ENCODE results near the gene KCNJ16.

Gene KCNJ16

DNA sequence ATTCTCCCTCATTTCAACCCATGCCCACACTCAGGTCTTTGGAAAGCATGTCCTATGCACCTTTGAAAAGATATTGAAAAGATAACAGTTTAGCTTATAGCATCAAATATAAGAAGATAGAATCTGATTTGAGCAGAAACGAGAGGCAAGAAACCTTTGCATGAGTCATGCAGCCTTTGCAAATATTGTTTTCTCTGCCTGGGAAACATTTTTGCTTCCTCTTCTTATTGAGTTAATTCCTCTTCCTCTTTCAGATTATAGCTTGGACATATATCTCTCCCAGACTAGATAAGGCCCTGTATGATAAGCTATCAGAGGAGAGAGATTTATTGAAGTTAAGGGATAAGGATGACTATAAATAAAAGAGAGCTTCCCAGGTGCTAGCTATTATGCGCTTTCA is 48.2 kb downstream of the KCNJ16 start:
- DNase-seq (ENCODE audit: extremely low read depth in 1 of 2, low read depth in 1 of 2), result no peak

DNA sequence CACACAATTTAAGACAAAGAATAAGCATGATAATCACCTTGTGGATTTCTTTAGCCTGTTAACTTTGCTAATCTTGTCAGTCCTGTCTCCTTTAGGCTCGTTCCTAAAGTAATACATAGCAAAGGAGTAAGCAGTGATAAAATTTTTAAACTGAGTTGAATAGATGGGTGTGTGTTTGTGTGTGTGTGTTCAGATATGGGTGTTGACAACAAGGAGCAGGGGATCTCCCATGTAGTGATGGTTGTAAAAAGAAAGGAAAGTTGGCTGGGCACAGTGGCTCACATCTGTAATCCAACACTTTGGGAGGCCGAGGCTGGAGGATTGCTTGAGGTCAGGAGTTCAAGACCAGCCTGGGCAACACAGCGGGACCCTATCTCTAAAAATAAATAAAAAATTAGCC is 49.7 kb downstream of the KCNJ16 start:
- no peak for DNase-seq (ENCODE audit: extremely low read depth in 1 of 2, low read depth in 1 of 2)

DNA sequence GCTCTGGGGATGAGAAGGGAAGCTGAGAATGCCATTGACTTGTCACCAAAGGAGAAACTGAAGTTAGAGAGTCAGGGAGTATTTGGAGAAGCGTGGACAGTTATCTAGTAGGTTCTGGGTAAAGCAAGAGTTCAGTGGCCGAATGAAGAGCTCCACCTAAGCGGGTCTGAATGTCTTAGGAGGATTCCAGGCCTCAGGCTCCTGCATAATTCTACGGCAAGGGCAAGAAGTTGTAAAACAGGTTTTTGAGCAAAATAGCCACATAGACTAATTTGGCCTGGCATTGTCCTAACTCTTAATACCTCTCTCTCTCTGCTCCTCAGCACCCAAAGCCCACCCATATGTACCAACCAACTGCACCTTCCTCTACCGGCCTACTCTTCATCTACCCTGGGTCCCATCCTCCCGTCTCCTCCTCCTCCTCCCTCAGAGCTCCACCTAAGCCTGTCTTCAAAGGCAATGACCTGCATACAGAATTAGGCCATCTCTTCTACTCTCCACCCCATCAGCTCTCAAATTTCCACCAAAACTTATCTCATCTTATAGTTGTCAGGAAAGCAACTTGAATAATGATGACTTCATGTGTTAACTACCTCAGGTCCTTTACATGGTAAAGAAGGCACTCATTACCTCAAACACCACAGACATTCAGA is 52.3 kb downstream of the KCNJ16 start:
- DNase-seq (ENCODE audit: extremely low read depth in 1 of 2, low read depth in 1 of 2), result no peak

DNA sequence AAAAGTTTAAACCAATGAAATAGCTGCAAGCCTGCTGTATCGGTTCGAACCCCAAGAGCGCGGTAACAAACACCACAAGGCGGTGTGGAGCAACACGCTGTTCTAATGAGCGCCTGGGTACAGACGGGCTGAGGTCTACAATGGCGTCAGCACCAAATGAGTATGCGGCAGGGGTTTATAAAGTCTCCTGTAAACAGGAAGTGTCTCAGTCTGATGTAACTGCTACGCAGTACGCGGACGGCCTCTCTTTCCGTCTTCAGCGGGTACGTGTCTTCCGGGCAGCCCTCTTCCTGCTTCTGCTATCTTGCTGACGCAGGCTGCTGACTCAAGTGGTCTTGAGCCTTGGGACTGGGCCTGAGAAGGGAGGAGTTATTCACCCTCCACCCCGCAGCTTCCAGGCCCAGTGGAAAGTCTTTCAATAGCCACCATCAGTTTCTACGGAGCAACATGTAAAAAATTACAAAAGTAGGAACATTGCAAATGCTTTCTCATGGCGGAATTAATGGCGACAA is 53.8 kb downstream of the KCNJ16 start:
- DNase-seq (ENCODE audit: extremely low read depth in 1 of 2, low read depth in 1 of 2), result no peak

DNA sequence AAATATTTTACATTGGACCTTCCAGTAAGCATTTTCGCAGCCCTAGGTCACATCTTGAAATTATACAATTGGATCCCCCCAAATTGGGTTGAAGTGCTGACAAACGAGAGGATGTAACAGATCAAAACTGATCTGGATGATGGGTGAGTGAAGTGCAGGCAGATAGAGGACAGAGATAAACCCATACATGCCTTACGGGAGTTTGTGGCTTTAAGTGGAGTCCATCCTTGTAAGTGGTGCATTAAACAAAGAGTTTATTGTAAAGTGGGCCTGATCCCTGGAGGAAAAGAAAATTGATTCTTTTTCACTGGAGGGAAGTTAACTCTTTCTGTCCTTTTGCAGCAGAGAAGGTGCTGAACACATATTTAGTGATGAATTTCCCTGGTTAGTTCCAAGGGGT is 55.3 kb downstream of the KCNJ16 start:
- DNase-seq (ENCODE audit: extremely low read depth in 1 of 2, low read depth in 1 of 2), result no peak

DNA sequence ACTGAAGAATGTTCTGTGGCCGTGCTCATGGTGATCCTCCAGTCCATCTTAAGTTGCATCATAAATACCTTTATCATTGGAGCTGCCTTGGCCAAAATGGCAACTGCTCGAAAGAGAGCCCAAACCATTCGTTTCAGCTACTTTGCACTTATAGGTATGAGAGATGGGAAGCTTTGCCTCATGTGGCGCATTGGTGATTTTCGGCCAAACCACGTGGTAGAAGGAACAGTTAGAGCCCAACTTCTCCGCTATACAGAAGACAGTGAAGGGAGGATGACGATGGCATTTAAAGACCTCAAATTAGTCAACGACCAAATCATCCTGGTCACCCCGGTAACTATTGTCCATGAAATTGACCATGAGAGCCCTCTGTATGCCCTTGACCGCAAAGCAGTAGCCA is 57.5 kb downstream of the KCNJ16 start:
- DNase-seq (ENCODE audit: extremely low read depth in 1 of 2, low read depth in 1 of 2), result no peak

DNA sequence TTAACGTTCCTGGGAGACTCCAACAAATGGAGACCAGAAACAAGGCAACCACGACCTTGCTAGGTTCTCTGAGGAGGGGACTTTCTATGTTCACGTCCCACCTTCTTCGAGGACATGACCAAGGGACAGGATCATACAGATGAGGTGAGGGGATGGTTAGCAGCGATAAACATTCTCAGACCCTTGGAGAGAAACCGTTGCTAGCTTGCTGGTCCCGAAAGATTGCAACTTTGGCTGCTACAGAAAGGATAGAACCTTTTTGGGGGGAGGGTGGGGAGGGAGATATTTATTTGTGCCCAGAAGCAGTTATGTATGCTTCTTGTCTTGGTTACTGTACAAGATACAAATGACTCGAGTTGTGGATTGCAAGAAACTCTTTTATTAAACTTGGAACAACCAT is 59.0 kb downstream of the KCNJ16 start:
- no peak for DNase-seq (ENCODE audit: extremely low read depth in 1 of 2, low read depth in 1 of 2)

DNA sequence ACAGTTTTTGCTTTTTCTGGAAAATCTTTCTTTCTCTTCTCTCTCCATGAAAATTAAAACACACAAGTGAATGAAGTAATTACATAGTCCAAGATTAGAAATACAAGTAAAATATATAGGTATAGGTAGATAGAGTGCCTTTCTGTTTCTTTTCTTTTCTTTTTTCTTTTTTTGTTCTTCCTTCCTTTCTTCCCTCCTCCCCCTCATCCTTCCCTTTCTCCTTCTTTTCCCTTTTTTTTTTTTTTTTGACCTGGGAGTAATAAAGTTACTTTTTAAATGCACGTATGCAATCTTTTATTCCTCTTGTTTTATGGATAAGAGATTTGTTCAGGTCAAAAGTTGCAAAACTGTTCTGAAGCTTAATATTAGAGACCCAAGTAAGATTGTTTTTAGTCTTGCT is 59.8 kb downstream of the KCNJ16 start:
- no peak for DNase-seq (ENCODE audit: extremely low read depth in 1 of 2, low read depth in 1 of 2)

DNA sequence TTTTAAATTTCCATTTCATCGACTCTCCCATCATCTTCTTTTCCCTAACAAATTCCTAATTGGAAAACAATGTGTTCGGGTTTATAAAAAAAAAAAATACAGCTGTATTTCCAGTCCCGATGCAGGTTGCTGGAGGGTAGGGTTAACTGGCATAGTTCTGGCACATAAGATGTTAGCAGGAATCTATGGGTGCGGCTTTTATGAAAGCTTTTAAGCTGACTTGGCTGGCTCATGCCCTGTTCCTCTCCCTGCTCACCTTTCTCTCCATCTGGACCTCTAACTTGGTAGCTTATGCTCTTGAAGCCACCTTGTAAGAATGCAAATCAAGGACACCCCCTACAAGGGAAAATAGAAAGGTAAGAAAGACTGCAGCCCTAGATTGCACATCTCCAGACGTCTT is 61.1 kb downstream of the KCNJ16 start:
- DNase-seq (ENCODE audit: extremely low read depth in 1 of 2, low read depth in 1 of 2), result no peak

DNA sequence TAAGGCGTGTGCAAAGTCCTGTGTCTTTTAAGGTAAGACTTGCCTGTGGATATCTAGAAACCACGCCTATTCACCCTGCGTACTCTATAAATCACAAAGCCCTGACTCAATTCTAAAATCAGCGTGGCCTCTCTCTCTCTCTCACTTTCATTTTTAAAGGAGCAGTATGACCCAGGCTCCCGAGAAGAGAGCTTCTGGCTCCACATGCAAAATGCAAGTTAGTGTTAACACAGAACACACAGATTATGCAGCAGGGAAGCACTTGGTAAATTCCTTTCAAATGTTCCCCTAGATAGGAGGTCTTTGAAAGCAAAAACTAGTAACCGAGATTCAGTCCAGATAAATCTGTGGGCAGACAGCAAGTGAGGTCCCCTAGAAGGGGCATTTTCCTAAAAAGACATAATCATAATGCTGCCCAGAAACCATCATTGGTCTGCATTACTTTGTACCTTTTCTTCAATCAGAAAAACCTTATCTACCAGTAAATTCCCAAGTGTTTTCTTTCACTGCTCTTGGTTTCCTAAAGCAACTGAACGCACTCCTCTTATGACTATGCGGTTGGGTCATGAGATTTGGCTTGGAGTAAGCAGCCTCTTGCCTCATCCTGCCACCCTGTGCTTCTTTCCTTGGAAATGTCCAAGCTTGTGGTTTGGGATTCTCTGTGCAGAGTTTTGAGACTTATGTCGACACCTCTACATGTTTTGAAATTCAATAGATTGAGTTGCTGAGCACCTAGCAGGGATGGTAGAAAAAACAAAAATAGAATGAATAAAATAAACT is 62.6 kb downstream of the KCNJ16 start:
- DNase-seq (ENCODE audit: extremely low read depth in 1 of 2, low read depth in 1 of 2), result peak in 1 of 2 donors; percentile 19

DNA sequence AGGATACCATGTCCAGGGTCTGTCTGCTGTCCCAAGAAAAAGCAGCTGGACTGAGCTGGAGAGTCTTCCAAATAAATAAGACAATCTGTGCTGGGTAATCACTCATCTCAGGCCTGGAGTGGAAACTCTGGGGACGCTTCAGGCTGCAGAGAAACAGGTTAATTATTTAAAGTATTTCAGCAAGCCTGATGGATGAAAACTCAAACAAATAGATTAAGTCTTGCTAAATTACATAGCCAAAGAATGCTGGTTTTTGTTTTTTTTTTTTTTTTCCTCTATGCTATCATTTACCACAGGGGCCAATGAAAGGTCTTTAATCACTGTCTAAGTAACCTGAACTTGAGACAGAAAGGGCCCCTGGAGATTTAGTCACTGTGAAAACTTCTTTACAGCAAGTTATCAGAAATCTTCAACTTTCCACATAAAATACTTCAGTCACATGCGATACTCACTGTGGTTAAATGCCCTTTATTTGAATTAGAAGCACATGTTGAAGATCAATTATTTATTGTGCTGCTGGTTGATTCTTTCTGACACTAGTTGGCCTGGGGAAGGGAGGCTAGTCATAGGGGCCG is 63.4 kb downstream of the KCNJ16 start:
- DNase-seq (ENCODE audit: extremely low read depth in 1 of 2, low read depth in 1 of 2), result no peak

DNA sequence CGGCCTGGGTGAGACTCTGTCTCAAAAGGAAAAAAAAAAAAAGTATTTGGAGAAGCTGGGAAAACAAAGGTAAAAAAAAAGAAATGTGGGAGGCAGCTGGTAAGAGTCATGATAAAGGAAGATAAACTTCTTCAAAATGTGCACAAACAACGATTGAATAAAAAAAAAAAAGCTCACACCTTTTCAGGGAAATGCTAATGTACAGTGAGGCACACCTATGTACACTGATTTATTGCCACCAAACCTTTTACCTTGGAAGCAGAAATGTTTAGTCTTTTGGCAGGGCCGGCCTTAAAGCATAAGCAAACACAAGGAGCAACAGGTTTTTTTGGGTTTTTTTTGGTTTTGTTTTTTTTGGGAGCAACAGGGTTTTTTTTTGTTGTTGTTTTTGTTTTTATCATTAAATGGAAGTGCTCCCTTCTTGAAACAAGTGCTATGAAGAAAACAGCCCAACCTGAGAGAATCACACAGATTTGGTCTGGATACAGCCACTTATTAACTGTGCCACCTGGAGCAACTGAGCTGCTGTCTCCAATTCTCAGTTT is 64.5 kb downstream of the KCNJ16 start:
- no peak for DNase-seq (ENCODE audit: extremely low read depth in 1 of 2, low read depth in 1 of 2)

DNA sequence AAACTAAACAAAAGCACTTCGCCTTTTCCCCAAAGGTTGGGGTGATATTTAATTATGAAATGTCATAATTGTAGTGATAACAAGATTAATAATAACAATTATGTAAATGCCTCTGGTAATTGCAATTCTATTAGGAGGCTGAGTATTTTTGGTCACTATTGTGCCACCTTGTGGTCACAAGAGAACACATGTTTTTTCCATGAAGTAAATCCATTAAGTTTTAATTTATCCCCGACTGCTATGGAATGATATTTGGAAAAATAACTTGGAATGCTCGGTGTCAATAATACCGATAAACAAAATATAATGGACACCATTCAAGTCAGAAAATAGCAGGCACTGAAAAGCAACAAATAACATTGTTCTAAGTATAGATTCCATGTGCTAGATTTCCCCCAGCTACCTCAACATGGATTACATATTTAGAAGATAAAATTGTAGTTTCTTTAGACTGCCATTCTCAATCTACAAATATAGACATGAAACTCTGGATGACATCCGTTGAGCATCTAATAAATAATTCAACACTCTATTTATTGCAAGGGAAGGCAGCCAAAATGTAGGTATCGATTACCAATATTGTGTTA is 69.3 kb downstream of the KCNJ16 start:
- no peak for DNase-seq (ENCODE audit: extremely low read depth in 1 of 2, low read depth in 1 of 2)

DNA sequence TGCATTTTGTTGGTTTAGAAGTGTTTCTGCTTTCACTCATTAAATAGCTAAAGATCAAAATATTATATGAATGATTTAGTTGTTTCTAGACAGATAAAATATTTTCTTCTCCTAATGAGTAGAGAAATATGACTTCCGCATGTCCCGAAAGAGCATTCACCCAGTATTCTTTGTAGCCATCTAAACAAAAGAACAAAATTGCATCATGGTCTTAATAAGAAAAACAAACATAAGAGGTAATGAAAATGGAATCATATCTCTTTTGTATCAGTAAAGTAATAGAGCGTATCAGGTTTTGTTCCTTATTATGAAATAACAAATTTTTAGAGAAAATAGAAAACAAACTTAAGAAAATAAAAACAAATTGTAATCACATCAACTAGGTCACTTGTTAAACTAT is 78.2 kb downstream of the KCNJ16 start:
- DNase-seq (ENCODE audit: extremely low read depth in 1 of 2, low read depth in 1 of 2), result no peak

DNA sequence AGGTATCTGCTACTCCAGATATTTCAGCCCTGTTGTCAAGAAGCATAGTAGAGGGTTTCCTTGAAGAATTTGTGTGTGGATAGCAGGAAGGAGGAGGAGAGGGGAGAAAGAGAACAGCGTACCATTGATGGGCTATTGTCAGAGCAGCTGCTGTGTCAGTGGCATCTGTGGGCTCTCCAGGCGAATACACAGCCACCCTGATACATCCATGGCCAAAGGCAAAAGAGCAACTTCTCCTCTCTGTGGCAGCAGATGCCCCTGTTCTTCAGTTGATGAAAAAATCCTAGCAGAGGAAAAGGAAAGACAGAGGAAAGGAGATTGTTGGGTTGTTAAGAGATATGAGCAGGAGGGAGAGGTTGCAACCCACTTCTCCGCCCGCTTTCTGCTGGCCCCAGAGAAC is 82.1 kb downstream of the KCNJ16 start:
- DNase-seq (ENCODE audit: extremely low read depth in 1 of 2, low read depth in 1 of 2), result no peak

DNA sequence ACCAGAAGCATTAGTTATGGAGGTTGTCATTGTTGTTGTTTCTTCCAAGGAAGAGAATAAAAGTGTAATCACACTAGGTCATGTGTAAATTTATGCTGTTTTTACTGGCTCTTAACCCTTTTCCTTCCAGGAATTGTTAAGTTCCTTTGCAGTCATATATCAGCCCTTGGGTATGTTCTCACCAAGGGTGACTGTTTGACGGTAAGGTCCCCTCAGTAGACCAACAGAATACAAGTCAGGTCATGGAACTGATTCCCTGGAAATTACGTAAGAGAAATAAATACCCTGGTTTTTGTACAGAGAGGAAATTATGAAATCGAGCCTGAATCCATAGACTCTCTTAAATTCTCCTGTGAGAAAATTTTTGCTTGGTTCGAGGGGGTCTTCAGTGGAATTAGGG is 83.2 kb downstream of the KCNJ16 start:
- no peak for DNase-seq (ENCODE audit: extremely low read depth in 1 of 2, low read depth in 1 of 2)

DNA sequence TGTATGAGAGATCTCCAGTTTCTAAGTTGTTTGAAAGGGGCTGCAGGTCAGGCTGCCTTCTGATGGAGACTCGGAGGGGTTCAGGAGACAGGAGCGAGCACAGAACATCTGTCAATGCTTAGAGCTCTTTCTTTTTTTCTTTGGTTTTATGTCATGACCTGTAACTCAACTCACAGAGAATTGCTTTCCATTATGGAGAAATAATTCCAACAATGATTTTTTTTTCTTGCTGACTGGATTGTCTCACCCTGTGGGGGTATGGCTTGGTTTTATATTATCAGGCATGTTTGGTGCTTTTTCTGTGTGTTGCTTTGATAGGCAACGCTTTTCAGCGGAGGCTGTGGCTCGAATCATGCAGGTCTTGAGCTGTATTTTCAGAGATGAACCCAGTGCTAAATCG is 83.6 kb downstream of the KCNJ16 start:
- DNase-seq (ENCODE audit: extremely low read depth in 1 of 2, low read depth in 1 of 2), result no peak

DNA sequence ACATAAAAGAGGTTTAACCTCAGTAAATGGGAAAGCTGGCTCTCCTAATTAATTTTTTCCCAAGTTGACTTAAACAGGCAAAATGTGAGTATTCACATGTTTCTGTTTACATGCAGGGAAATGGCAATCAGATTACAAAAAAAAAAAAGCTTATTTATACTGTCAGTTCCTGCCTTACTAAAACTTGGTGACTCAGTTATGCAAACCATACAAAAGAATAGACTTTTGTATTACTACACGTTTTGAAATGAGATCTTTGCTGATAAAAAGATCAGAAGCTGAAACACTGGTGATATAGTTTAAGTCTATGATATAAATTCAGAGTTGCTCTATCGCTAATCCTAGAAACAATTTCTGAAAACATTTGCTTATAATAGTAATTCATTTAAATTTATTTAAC is 85.0 kb downstream of the KCNJ16 start:
- DNase-seq (ENCODE audit: extremely low read depth in 1 of 2, low read depth in 1 of 2), result no peak

DNA sequence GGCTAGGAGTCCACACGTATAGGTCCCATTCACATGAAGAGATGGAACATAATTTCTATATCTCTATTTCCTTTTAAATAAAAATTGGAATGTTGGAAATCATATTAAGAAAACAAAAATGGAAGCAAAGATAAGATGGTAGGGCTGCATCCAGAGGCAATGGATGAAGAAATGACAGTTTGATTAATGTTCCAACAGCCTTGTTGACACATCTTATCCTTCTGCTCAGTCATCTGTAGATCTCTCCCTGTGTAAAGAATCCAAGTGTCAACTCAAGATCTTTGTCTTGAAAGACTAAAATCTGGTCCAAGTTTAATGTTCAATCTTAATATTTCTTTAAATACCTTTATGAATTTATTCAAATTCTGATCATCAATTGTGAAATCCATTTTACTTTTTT is 86.5 kb downstream of the KCNJ16 start:
- no peak for DNase-seq (ENCODE audit: extremely low read depth in 1 of 2, low read depth in 1 of 2)

DNA sequence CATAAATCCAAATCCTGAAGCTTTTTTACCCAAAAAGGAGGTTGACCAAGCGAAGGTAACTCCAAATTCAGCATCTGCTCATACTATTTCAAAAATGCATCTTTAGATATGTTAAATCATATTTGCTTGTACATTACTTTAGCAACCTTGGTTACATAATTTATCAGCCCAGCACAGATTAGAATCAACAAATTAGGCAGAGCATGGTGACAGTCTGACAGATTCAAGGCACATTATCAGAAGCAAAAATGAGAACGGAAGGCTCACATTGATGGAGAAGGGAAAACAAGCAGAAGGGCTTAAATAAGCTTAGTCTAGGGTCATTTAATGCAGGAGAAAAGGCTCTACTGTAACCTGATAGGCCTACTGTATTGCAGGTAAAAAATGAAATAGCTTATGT is 90.4 kb downstream of the KCNJ16 start:
- DNase-seq (ENCODE audit: extremely low read depth in 1 of 2, low read depth in 1 of 2), result no peak

DNA sequence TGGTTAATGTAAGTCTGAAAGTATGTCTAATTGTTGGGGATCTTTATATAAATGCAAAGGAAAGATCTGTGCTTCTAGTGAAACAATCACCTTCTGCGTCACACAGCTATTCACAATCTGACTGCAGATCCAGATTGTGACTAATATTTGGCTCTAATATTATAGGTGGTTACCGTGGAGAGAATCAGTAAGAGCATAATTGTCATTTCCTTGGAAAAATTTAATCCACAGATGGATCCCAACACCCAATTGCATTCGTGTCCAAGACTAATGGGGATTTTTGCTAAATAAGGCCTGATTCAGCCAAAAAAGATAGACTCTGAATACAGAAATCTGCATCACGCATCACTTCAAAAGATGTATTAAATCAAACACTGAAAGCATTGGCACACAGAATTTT is 91.6 kb downstream of the KCNJ16 start:
- no peak for DNase-seq (ENCODE audit: extremely low read depth in 1 of 2, low read depth in 1 of 2)

Data from stimulated activated CD8-positive, alpha-beta memory T cell treated with anti-CD3 and anti-CD28 coated beads, Interleukin-7, amount 100 ng/mL, for 48 hours (primary cell).